ENCODE measurements around the gene ZDHHC7. TPM values are rescaled to one million over a fixed set of nuclear protein-coding genes. Genes with fewer than 3 reads are reported as not detected.

ZDHHC7 gene
- total RNA-seq, 4 donors from 2014 or later: 31.0 to 103 (median 62.3) TPM

DNA sequence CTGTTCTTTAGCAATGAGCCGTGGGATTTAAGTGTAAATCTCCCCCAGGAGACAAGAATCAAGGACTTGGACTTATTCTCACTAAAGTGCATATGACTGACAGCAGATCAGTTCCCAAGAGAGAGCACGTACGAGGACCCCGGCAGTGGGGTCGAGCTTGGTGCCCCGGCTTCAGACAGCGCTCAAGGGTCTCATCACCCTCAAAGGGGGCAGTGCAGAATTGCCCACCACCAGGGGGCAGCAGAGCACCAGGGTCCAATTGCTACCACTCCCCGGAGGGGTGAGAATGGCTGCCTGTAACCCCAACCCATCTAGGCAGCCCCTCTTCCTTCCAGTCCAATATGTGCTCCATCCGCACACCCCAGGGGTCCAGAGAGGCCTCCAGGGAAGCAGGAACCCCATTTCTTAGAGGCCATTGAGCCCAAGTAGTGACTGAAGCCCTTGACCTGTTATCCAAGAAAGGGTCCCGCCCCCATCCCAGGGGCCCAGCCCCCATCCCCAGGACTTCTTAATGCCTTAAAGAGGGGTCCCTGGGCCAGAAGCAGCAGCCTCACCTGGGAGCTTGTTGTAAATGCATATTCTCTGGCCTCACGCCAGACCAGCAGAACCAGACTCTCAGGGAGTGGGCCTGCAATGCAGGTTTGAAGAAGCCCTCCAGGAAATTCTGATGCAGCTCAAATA is 86.1 kb downstream of the ZDHHC7 start:
- TF ChIP-seq, protein P1, sequence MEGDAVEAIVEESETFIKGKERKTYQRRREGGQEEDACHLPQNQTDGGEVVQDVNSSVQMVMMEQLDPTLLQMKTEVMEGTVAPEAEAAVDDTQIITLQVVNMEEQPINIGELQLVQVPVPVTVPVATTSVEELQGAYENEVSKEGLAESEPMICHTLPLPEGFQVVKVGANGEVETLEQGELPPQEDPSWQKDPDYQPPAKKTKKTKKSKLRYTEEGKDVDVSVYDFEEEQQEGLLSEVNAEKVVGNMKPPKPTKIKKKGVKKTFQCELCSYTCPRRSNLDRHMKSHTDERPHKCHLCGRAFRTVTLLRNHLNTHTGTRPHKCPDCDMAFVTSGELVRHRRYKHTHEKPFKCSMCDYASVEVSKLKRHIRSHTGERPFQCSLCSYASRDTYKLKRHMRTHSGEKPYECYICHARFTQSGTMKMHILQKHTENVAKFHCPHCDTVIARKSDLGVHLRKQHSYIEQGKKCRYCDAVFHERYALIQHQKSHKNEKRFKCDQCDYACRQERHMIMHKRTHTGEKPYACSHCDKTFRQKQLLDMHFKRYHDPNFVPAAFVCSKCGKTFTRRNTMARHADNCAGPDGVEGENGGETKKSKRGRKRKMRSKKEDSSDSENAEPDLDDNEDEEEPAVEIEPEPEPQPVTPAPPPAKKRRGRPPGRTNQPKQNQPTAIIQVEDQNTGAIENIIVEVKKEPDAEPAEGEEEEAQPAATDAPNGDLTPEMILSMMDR (IDR thresholded peaks at IDR 0.05; ENCODE audit: low read depth): no peak

- TF ChIP-seq, protein P1 (IDR thresholded peaks at IDR 0.05; ENCODE audit: low read depth): no peak
Measured at GRCh38 chr16:84924331-84925091, 86.8 kb downstream of the ZDHHC7 start.

Other genes with a start within 250 kb of the ZDHHC7 start
- gene CRISPLD2, start 191.6 kb downstream of the ZDHHC7 start, total RNA-seq: 100 to 1,000 TPM in 3 of 4 donors, 10 to 100 TPM in 1; 66.0 to 160 (median 116) TPM
- gene KIAA0513, start 16.3 kb upstream of the ZDHHC7 start, total RNA-seq: 10 to 100 TPM in 3 of 4 donors, 1 to 10 TPM in 1; 5.5 to 13.8 (median 11.7) TPM
- not detected for gene CIBAR2, start 100.9 kb upstream of the ZDHHC7 start, total RNA-seq

Measured in subcutaneous adipose tissue (tissue), 4 donors.